HG03060 (cell line): ENCODE measurements around the gene WDR49.

Source experiments
- ATAC-seq: cut with Tn5 transposase; IDR thresholded peaks from one replicate; pipeline ENCODE4 v1.9.1; 2021; ENCODE audit warnings: low read depth, moderate number of reproducible peaks; ENCODE audit not compliant: unreplicated experiment

WDR49 gene

GRCh38 chr3:167493244-167493643 lies 160.5 kb downstream of the WDR49 start:
- ATAC-seq = no peak

- no peak for ATAC-seq
Observed at GRCh38 chr3:167491621-167492020, 162.1 kb downstream of the WDR49 start.

GRCh38 chr3:167489571-167489970 lies 164.2 kb downstream of the WDR49 start:
- ATAC-seq = no peak

- no peak for ATAC-seq
Observed at GRCh38 chr3:167487556-167487955, 166.2 kb downstream of the WDR49 start.

GRCh38 chr3:167484551-167484950 lies 169.2 kb downstream of the WDR49 start:
- ATAC-seq = no peak

- ATAC-seq = no peak
Observed at GRCh38 chr3:167483708-167484475, 169.8 kb downstream of the WDR49 start.

- no peak for ATAC-seq
Observed at GRCh38 chr3:167481164-167481563, 172.6 kb downstream of the WDR49 start.

- ATAC-seq = no peak
Observed at GRCh38 chr3:167480748-167481147, 173.0 kb downstream of the WDR49 start.

GRCh38 chr3:167473863-167474262 lies 179.9 kb downstream of the WDR49 start, which contains the start of gene SERPINI2:
SERPINI2 (minus strand) TSS chr3:167474042; CDS start chr3:167471834, 2,208 bp downstream.
- no peak for ATAC-seq

GRCh38 chr3:167469381-167469780 lies 184.4 kb downstream of the WDR49 start:
- no peak for ATAC-seq

- ATAC-seq = no peak
Observed at GRCh38 chr3:167467848-167468611, 185.7 kb downstream of the WDR49 start.

- ATAC-seq = no peak
Observed at GRCh38 chr3:167466966-167467365, 186.8 kb downstream of the WDR49 start.

GRCh38 chr3:167456157-167456799 lies 197.5 kb downstream of the WDR49 start:
- ATAC-seq = no peak

- no peak for ATAC-seq
Observed at GRCh38 chr3:167453815-167454214, 199.9 kb downstream of the WDR49 start.

- no peak for ATAC-seq
Observed at GRCh38 chr3:167451282-167451681, 202.5 kb downstream of the WDR49 start.

- ATAC-seq = no peak
Observed at GRCh38 chr3:167450675-167451074, 203.1 kb downstream of the WDR49 start.

GRCh38 chr3:167450195-167450594 lies 203.5 kb downstream of the WDR49 start:
- no peak for ATAC-seq

- no peak for ATAC-seq
Observed at GRCh38 chr3:167445491-167445890, 208.3 kb downstream of the WDR49 start.

GRCh38 chr3:167441256-167441655 lies 212.5 kb downstream of the WDR49 start:
- no peak for ATAC-seq

GRCh38 chr3:167437428-167438139 lies 216.2 kb downstream of the WDR49 start:
- no peak for ATAC-seq
